Smooth muscle cell of trachea (primary cell): ENCODE data around the gene RPS15. TPM values are rescaled to one million over a fixed set of nuclear protein-coding genes. Genes with fewer than 3 reads are reported as not detected.

Experiments
- total RNA-seq: library from RNA; depleted of rRNA; stranded (reverse); fragments of >200 nt; gene quantifications from 2 replicates; pipeline ENCODE4 v1.2.1, GENCODE V29; 2014

RPS15 gene
- total RNA-seq = 434 and 768 TPM in 2 replicates

DNA sequence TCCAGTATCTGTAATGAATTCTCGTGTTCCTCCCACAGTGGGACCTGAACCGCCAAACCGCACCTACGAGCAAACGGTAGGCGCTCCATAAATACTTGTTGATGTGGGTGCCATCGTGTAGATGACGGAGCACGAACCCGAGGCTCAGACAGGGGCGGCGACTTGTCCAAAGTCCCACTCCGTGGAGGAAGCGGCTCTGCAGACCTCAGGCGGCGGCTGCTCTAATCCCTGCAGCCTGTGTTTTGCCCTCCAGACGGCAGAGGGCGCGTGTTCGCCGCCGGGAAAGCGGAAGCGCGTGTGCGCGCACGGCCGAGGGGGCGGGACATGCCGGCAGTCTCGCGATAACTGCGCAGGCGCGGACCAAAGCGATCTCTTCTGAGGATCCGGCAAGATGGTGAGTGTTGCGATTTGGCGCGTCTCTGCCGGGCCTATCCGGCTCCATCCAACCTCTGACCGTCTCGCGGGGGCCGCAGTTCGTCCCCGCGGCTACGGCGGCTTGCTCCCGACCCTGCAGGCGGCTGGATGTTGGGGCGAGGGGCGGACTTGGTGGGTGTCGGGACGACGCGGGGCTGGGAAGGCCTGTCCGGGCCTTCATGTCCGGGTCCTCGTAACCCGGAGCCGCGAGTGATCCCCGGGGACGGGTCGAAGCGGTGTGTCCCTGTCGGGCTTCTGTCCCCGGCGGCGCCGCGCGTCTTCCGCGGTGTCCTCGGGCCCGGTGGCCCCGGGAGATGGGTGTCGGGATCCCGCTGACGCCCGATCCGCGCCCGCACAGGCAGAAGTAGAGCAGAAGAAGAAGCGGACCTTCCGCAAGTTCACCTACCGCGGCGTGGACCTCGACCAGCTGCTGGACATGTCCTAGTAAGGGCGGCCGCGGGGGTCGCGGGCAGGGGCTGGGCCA is at the start of gene RPS15:
TSS of gene RPS15 (plus strand) at position 362 of the 898 bp plus-strand sequence. CDS start at position 392, 30 bp downstream.

DNA sequence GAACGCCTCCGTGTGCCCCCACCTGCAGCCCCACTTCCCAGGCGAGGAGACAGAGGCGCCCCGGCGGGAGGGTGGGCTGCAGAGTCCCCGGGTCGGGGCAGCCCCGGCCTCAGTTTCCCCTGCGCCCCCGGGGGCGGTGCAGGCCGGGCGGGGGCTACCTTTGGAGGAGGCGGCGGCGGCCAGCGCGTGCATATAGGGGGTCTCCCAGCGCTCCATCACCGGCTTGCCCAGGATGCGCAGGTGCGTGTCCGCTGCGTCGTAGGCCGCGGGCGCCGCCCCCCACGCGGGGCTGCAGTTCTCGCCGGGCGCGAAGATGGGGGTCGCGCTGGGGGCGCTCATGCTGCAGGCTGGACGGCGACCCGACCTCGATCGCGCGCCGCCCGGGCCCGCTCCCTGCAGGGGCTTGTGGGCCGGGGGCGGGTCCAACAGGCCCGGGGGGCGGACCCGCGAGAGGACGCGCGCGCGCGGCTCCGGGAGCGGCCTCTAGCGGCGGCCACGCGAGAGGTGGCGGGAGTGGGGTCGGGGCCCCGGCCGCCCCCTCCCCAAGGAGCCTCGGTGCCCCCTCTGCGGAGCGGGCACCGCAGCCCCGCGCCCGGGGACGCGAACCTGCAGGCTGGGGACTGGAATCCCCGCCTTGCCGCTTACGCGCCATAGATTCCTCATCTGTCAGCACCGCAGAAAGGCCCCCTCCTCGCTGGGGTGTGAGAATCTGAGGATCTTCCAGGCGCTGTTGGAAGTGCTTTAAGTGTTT is 36.9 kb upstream of the RPS15 start, which contains the start of gene GAMT:
TSS of gene GAMT (minus strand) at position 405 of the 751 bp plus-strand sequence. CDS start at position 339, 66 bp downstream.

GRCh38 chr19:1407528-1408299 is 30.5 kb upstream of the RPS15 start, which contains the start of gene DAZAP1:
Gene DAZAP1 (plus strand): TSS chr19:1407586. CDS start chr19:1407774, 188 bp downstream.

DNA sequence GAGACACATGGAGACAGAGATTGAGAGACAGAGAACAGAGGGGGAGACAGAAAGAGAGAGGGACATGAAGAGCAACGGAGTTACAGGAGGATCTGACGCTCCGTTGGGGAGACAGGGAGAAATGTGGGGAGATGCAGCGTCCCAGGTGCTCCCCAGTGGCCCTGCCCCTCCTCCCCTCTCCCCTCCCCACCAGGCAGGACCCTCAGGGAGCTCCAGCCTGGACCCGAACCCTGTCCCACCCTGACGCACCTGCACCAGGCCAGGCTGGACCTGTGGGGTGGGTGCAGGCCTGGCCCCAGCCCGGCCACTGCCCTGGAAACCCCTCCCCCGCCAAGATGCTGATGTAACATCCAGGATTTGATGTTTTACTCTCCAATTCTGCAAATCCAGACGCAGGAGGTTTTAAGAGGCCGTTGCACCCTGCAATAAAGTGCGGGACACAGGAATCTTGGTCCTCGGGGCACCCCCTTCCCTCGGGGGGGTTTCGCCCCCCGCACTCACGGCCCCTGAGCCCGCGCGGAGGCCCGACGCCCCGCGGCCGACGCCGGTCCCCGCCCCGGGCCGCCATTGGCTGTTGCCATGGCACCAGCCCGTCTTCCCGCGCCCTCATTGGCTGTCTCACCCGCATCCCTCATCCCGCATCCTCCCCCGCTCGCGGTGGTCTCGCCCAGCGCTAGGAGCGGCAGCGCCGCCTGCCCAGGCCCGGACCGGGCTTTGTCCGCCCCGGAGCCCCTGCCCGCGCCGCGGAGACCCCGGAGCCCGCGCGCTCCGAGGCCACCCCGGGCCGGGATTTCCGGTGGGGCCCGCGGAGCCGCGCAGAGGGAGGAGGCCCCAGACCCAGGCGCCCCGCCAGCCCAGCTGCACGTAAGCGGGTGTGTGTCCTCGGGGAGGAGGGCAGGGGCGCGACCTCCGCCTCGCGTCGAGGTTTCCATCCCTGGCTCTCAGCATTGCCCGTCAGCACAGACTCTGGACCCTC is 11.6 kb downstream of the RPS15 start, which contains the start of gene APC2:
TSS of gene APC2 (plus strand) at position 655 of the 976 bp plus-strand sequence. CDS start 2,881 bp downstream, outside the sequence.

GRCh38 chr19:1478934-1479707 is 40.9 kb downstream of the RPS15 start, which contains the start of gene C19orf25:
Gene C19orf25 (minus strand): TSS chr19:1479215. CDS start chr19:1478903, 312 bp downstream.

Other genes starting within 250 kb of the RPS15 start
- gene STK11, start 232.6 kb upstream of the RPS15 start, total RNA-seq = 79.3 and 109 TPM in 2 replicates
- gene CBARP, start 200.4 kb upstream of the RPS15 start, total RNA-seq = 1.6 and 5.3 TPM in 2 replicates
- 26.8 and 51.5 TPM in 2 replicates for gene ATP5F1D, start 196.6 kb upstream of the RPS15 start, total RNA-seq
- 24.9 and 33.2 TPM in 2 replicates for gene MIDN, start 189.8 kb upstream of the RPS15 start, total RNA-seq
- gene CIRBP, start 169.1 kb upstream of the RPS15 start, total RNA-seq = 98.2 and 370 TPM in 2 replicates
- gene FAM174C, start 162.9 kb upstream of the RPS15 start, total RNA-seq = 29.7 and 45.3 TPM in 2 replicates
- not detected in 2 replicates for gene EFNA2, start 152.5 kb upstream of the RPS15 start, total RNA-seq
- 63.7 and 92.6 TPM in 2 replicates for gene NDUFS7, start 54.5 kb upstream of the RPS15 start, total RNA-seq
- gene GAMT, start 36.9 kb upstream of the RPS15 start, total RNA-seq = 33.7 and 61.5 TPM in 2 replicates
- gene DAZAP1, start 30.8 kb upstream of the RPS15 start, total RNA-seq = 50.4 and 60.5 TPM in 2 replicates
- 0.29 and 0.83 TPM in 2 replicates for gene APC2, start 11.7 kb downstream of the RPS15 start, total RNA-seq
- gene C19orf25, start 40.8 kb downstream of the RPS15 start, total RNA-seq = 30.8 and 41.5 TPM in 2 replicates
- gene PCSK4, start 52.0 kb downstream of the RPS15 start, total RNA-seq = 1.5 and 4.0 TPM in 2 replicates
- 0.87 and 4.6 TPM in 2 replicates for gene REEP6, start 52.8 kb downstream of the RPS15 start, total RNA-seq
- 5.7 and 11.7 TPM in 2 replicates for gene ADAMTSL5, start 74.6 kb downstream of the RPS15 start, total RNA-seq
- gene PLK5, start 85.7 kb downstream of the RPS15 start, total RNA-seq = 0.17 TPM in 1 of 2 replicates, not detected in the other
- 30.5 and 80.6 TPM in 2 replicates for gene MEX3D, start 129.9 kb downstream of the RPS15 start, total RNA-seq
- gene MBD3, start 154.5 kb downstream of the RPS15 start, total RNA-seq = 92.6 and 107 TPM in 2 replicates
- 59.3 and 98.6 TPM in 2 replicates for gene UQCR11, start 167.1 kb downstream of the RPS15 start, total RNA-seq
- gene TCF3, start 214.2 kb downstream of the RPS15 start, total RNA-seq = 81.0 and 88.7 TPM in 2 replicates